ENCODE measurements around the gene TOP2B.

The TOP2B gene

GRCh38 chr3:25648107-25648535 is 16.6 kb downstream of the TOP2B start:
- Histone ChIP-seq H3K36me3 (ENCODE audit: control insufficient read depth, insufficient read depth, low read length) (no peaks in the 10 kb centered on the region), H3K4me1 (ENCODE audit: control insufficient read depth, insufficient read depth, low read length) (peaks cover 5% of the 10 kb centered on the region), H3K4me3 (ENCODE audit: low read length) (no peak overlapping the region), H3K27me3 (ENCODE audit: control insufficient read depth, insufficient read depth, low read length) (no peaks in the 10 kb centered on the region), H3K27ac (ENCODE audit: low read depth, low read length) (no peak overlapping the region), H3K9ac (ENCODE audit: low read length) (no peak overlapping the region)

- no peak overlapping the region for H3K4me3 ChIP-seq (ENCODE audit: low read length)
- H3K36me3 ChIP-seq (ENCODE audit: control insufficient read depth, insufficient read depth, low read length): peaks cover 4% of the 10 kb centered on the region
- H3K4me1 ChIP-seq (ENCODE audit: control insufficient read depth, insufficient read depth, low read length): no peaks in the 10 kb centered on the region
- no peaks in the 10 kb centered on the region for H3K27me3 ChIP-seq (ENCODE audit: control insufficient read depth, insufficient read depth, low read length)
- no peak overlapping the region for H3K9ac ChIP-seq (ENCODE audit: low read length)
- no peak overlapping the region for H3K27ac ChIP-seq (ENCODE audit: low read depth, low read length)
Measured at GRCh38 chr3:25635038-25635437, 29.7 kb downstream of the TOP2B start.

- Histone ChIP-seq H3K27ac (ENCODE audit: low read depth, low read length) (no peak overlapping the region), H3K27me3 (ENCODE audit: control insufficient read depth, insufficient read depth, low read length) (no peaks in the 10 kb centered on the region), H3K4me1 (ENCODE audit: control insufficient read depth, insufficient read depth, low read length) (no peaks in the 10 kb centered on the region), H3K36me3 (ENCODE audit: control insufficient read depth, insufficient read depth, low read length) (peaks cover 4% of the 10 kb centered on the region), H3K9ac (ENCODE audit: low read length) (no peak overlapping the region), H3K4me3 (ENCODE audit: low read length) (no peak overlapping the region)
Measured at GRCh38 chr3:25633919-25634318, 30.8 kb downstream of the TOP2B start.

GRCh38 chr3:25631989-25632388 is 32.7 kb downstream of the TOP2B start:
- Histone ChIP-seq H3K27me3 (ENCODE audit: control insufficient read depth, insufficient read depth, low read length) (no peaks in the 10 kb centered on the region), H3K27ac (ENCODE audit: low read depth, low read length) (no peak overlapping the region), H3K36me3 (ENCODE audit: control insufficient read depth, insufficient read depth, low read length) (peaks cover 4% of the 10 kb centered on the region), H3K4me1 (ENCODE audit: control insufficient read depth, insufficient read depth, low read length) (no peaks in the 10 kb centered on the region), H3K9ac (ENCODE audit: low read length) (no peak overlapping the region), H3K4me3 (ENCODE audit: low read length) (no peak overlapping the region)

- Histone ChIP-seq H3K9ac (ENCODE audit: low read length) (no peak overlapping the region), H3K27ac (ENCODE audit: low read depth, low read length) (no peak overlapping the region), H3K36me3 (ENCODE audit: control insufficient read depth, insufficient read depth, low read length) (peaks cover 8% of the 10 kb centered on the region), H3K4me3 (ENCODE audit: low read length) (no peak overlapping the region), H3K4me1 (ENCODE audit: control insufficient read depth, insufficient read depth, low read length) (no peaks in the 10 kb centered on the region), H3K27me3 (ENCODE audit: control insufficient read depth, insufficient read depth, low read length) (no peaks in the 10 kb centered on the region)
Measured at GRCh38 chr3:25621087-25621486, 43.6 kb downstream of the TOP2B start.

- Histone ChIP-seq H3K4me1 (ENCODE audit: control insufficient read depth, insufficient read depth, low read length) (no peaks in the 10 kb centered on the region), H3K36me3 (ENCODE audit: control insufficient read depth, insufficient read depth, low read length) (peaks cover 8% of the 10 kb centered on the region), H3K27ac (ENCODE audit: low read depth, low read length) (no peak overlapping the region), H3K27me3 (ENCODE audit: control insufficient read depth, insufficient read depth, low read length) (no peaks in the 10 kb centered on the region), H3K9ac (ENCODE audit: low read length) (no peak overlapping the region), H3K4me3 (ENCODE audit: low read length) (no peak overlapping the region)
Measured at GRCh38 chr3:25620493-25620892, 44.2 kb downstream of the TOP2B start.

- H3K36me3 ChIP-seq (ENCODE audit: control insufficient read depth, insufficient read depth, low read length): peaks cover 5% of the 10 kb centered on the region
- H3K4me3 ChIP-seq (ENCODE audit: low read length): no peak overlapping the region
- H3K27me3 ChIP-seq (ENCODE audit: control insufficient read depth, insufficient read depth, low read length): no peaks in the 10 kb centered on the region
- no peaks in the 10 kb centered on the region for H3K4me1 ChIP-seq (ENCODE audit: control insufficient read depth, insufficient read depth, low read length)
- no peak overlapping the region for H3K27ac ChIP-seq (ENCODE audit: low read depth, low read length)
- H3K9ac ChIP-seq (ENCODE audit: low read length): no peak overlapping the region
Measured at GRCh38 chr3:25619382-25619781, 45.3 kb downstream of the TOP2B start.

- Histone ChIP-seq H3K4me3 (ENCODE audit: low read length) (no peak overlapping the region), H3K4me1 (ENCODE audit: control insufficient read depth, insufficient read depth, low read length) (no peaks in the 10 kb centered on the region), H3K27ac (ENCODE audit: low read depth, low read length) (no peak overlapping the region), H3K27me3 (ENCODE audit: control insufficient read depth, insufficient read depth, low read length) (no peaks in the 10 kb centered on the region), H3K9ac (ENCODE audit: low read length) (no peak overlapping the region), H3K36me3 (ENCODE audit: control insufficient read depth, insufficient read depth, low read length) (peaks cover 2% of the 10 kb centered on the region)
Measured at GRCh38 chr3:25618028-25618427, 46.7 kb downstream of the TOP2B start.

GRCh38 chr3:25611193-25611592 is 53.5 kb downstream of the TOP2B start:
- Histone ChIP-seq H3K4me1 (ENCODE audit: control insufficient read depth, insufficient read depth, low read length) (no peaks in the 10 kb centered on the region), H3K4me3 (ENCODE audit: low read length) (no peak overlapping the region), H3K27ac (ENCODE audit: low read depth, low read length) (no peak overlapping the region), H3K27me3 (ENCODE audit: control insufficient read depth, insufficient read depth, low read length) (no peaks in the 10 kb centered on the region), H3K9ac (ENCODE audit: low read length) (no peak overlapping the region), H3K36me3 (ENCODE audit: control insufficient read depth, insufficient read depth, low read length) (peaks cover 7% of the 10 kb centered on the region)

- H3K36me3 ChIP-seq (ENCODE audit: control insufficient read depth, insufficient read depth, low read length): peaks cover 7% of the 10 kb centered on the region
- H3K9ac ChIP-seq (ENCODE audit: low read length): no peak overlapping the region
- H3K27me3 ChIP-seq (ENCODE audit: control insufficient read depth, insufficient read depth, low read length): no peaks in the 10 kb centered on the region
- H3K4me3 ChIP-seq (ENCODE audit: low read length): no peak overlapping the region
- no peak overlapping the region for H3K27ac ChIP-seq (ENCODE audit: low read depth, low read length)
- no peaks in the 10 kb centered on the region for H3K4me1 ChIP-seq (ENCODE audit: control insufficient read depth, insufficient read depth, low read length)
Measured at GRCh38 chr3:25610779-25611178, 53.9 kb downstream of the TOP2B start.

- Histone ChIP-seq H3K4me1 (ENCODE audit: control insufficient read depth, insufficient read depth, low read length) (no peaks in the 10 kb centered on the region), H3K9ac (ENCODE audit: low read length) (no peak overlapping the region), H3K4me3 (ENCODE audit: low read length) (no peak overlapping the region), H3K27ac (ENCODE audit: low read depth, low read length) (no peak overlapping the region), H3K36me3 (ENCODE audit: control insufficient read depth, insufficient read depth, low read length) (peaks cover 10% of the 10 kb centered on the region), H3K27me3 (ENCODE audit: control insufficient read depth, insufficient read depth, low read length) (no peaks in the 10 kb centered on the region)
Measured at GRCh38 chr3:25610167-25610566, 54.5 kb downstream of the TOP2B start.

- Histone ChIP-seq H3K36me3 (ENCODE audit: control insufficient read depth, insufficient read depth, low read length) (peaks cover 14% of the 10 kb centered on the region), H3K27me3 (ENCODE audit: control insufficient read depth, insufficient read depth, low read length) (no peaks in the 10 kb centered on the region), H3K27ac (ENCODE audit: low read depth, low read length) (no peak overlapping the region), H3K4me1 (ENCODE audit: control insufficient read depth, insufficient read depth, low read length) (no peaks in the 10 kb centered on the region), H3K4me3 (ENCODE audit: low read length) (no peak overlapping the region), H3K9ac (ENCODE audit: low read length) (no peak overlapping the region)
Measured at GRCh38 chr3:25604107-25604805, 60.5 kb downstream of the TOP2B start.

- Histone ChIP-seq H3K4me3 (ENCODE audit: low read length) (no peak overlapping the region), H3K36me3 (ENCODE audit: control insufficient read depth, insufficient read depth, low read length) (peaks cover 15% of the 10 kb centered on the region), H3K27me3 (ENCODE audit: control insufficient read depth, insufficient read depth, low read length) (no peaks in the 10 kb centered on the region), H3K9ac (ENCODE audit: low read length) (no peak overlapping the region), H3K4me1 (ENCODE audit: control insufficient read depth, insufficient read depth, low read length) (no peaks in the 10 kb centered on the region), H3K27ac (ENCODE audit: low read depth, low read length) (no peak overlapping the region)
Measured at GRCh38 chr3:25603703-25604102, 61.0 kb downstream of the TOP2B start.

Measured in rectal smooth muscle tissue (tissue), 1 donor.